GM23248 (cell line): ENCODE results near the gene KIF5A. TPM values are rescaled to one million over a fixed set of nuclear protein-coding genes. Genes with fewer than 3 reads are reported as not detected.

Experiments
- DNase-seq: peaks from one replicate; pipeline ENCODE4 v3.0.0-alpha.2; 2015
- H2AFZ ChIP-seq: fragments of 200-600 bp; sonication (generic); 2 replicates; pipeline ENCODE4 v1.6.1; 2016; ENCODE audit warnings: antibody characterized with exemption
- H3F3A ChIP-seq: fragments of 200-600 bp; sonication (generic); 2 replicates; pipeline ENCODE4 v1.6.1; 2016; ENCODE audit warnings: mild to moderate bottlenecking, antibody characterized with exemption, mixed run types; ENCODE audit not compliant: insufficient read depth
- H3K27ac ChIP-seq: fragments of 200-600 bp; sonication (generic); 2 replicates; pipeline ENCODE4 v1.5.1; 2016; ENCODE audit warnings: mild to moderate bottlenecking
- H3K27me3 ChIP-seq: fragments of 200-600 bp; sonication (generic); replicated peaks from 2 replicates; pipeline ENCODE4 v1.6.1; 2016; ENCODE audit warnings: mild to moderate bottlenecking; ENCODE audit not compliant: insufficient read depth
- H3K36me3 ChIP-seq: fragments of 200-600 bp; sonication (generic); 2 replicates; pipeline ENCODE4 v1.6.1; 2016; ENCODE audit warnings: low read depth, mild to moderate bottlenecking
- H3K4me1 ChIP-seq: fragments of 200-600 bp; sonication (generic); 2 replicates; pipeline ENCODE4 v1.6.1; 2016; ENCODE audit warnings: mild to moderate bottlenecking; ENCODE audit not compliant: insufficient read depth
- H3K4me2 ChIP-seq: fragments of 200-600 bp; sonication (generic); one replicate; pipeline ENCODE4 v1.6.1; 2016; ENCODE audit warnings: mild to moderate bottlenecking; ENCODE audit not compliant: unreplicated experiment
- H3K4me3 ChIP-seq: fragments of 200-600 bp; sonication (generic); 2 replicates; pipeline ENCODE4 v1.5.1; 2016; ENCODE audit warnings: mild to moderate bottlenecking
- H3K79me2 ChIP-seq: fragments of 200-600 bp; sonication (generic); 2 replicates; pipeline ENCODE4 v1.6.1; 2016; ENCODE audit warnings: mild to moderate bottlenecking; ENCODE audit not compliant: insufficient read depth
- H3K9ac ChIP-seq: fragments of 200-600 bp; sonication (generic); 2 replicates; pipeline ENCODE4 v1.6.1; 2016; ENCODE audit warnings: mild to moderate bottlenecking
- H3K9me2 ChIP-seq: fragments of 200-600 bp; sonication (generic); 2 replicates; pipeline ENCODE4 v1.6.1; 2016; ENCODE audit warnings: mixed run types, mild to moderate bottlenecking, moderate library complexity; ENCODE audit not compliant: insufficient read depth
- H3K9me3 ChIP-seq: fragments of 200-600 bp; sonication (generic); one replicate; pipeline ENCODE4 v1.6.1; 2017; ENCODE audit warnings: low read depth
- H4K20me1 ChIP-seq: fragments of 200-600 bp; sonication (generic); 2 replicates; pipeline ENCODE4 v1.6.0; 2016; ENCODE audit not compliant: insufficient read depth
- EZH2 ChIP-seq: fragments of 200-600 bp; sonication (generic); IDR thresholded peaks from 2 replicates; pipeline ENCODE4 v1.6.1; 2018; ENCODE audit warnings: antibody characterized with exemption, mild to moderate bottlenecking; ENCODE audit not compliant: insufficient read depth, poor library complexity, severe bottlenecking
- EZH2phosphoT487 ChIP-seq: fragments of 200-600 bp; sonication (generic); IDR thresholded peaks from 2 replicates; pipeline ENCODE4 v1.6.1; 2018; ENCODE audit warnings: antibody characterized with exemption, moderate library complexity, mild to moderate bottlenecking, low read depth; ENCODE audit not compliant: insufficient read depth
- WGBS, 2 experiments: methylation state at CpG; one replicate each; pipeline ENCODE4 v1.1.6; 2015 to 2017; ENCODE audit warnings: low lambda C conversion rate in 2 of 2, low coverage in 1 of 2; ENCODE audit errors: missing lambda C conversion rate in 2 of 2; 5-methylcytosine and 5-hydroxymethylcytosine counted together
- in situ Hi-C: fragments of 300-500 bp; cut with MboI; formaldehyde crosslinking; loops from 2 replicates; pipeline ENCODE4 v1.15.0; 2020
- polyA plus RNA-seq: library from polyadenylated mRNA; unstranded; fragments of >200 nt; fragmentation: Nextera tagmentation; extraction: Ambion mirVana; gene quantifications from 2 replicates; pipeline ENCODE4 v1.2.1, GENCODE V29; 2016
- total RNA-seq: library from RNA; depleted of rRNA; stranded (reverse); fragments of >200 nt; shearing (Covaris generic); gene quantifications from 2 replicates; pipeline ENCODE4 v1.2.3, GENCODE V29; 2014

KIF5A gene
- total and polyA plus RNA-seq, 2 experiments from 2014 or later: 0.11 to 0.18 TPM

DNA sequence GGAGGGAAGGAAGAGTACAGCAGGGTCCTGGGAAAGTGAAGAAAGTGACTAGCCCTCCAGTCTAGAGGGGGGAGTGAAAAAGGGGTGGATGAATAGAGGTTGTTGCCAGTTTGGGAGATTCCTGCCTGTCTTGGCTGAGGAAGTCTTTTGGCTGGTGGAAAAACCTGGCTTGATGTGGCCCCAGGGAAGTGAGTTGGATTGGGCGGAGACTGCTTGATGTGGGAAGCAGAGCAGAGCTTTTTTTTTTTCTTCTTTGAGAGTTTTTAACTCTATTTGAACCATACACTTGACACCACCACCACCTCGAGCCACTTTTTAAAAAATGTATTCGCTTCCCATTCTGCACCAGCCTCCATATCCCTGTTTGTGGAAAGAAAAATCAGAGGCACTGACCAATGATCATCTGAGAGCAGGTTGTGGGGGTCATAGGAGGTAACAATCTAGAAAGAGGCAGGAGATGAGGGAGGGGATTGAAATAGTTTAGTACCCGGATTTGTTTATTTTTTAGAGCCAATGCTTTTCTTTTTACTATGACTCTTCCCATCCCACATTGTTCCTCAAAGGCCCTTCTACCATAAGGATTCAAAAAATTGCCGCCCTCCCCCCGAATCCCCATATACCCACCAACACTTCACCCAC lies 54.1 kb downstream of the KIF5A start:
- WGBS, 2 experiments: 12 to 14% methylated on average over 6 of the region's 6 CpGs
- Histone ChIP-seq H3K9me3 (no peaks in the 10 kb centered on the region), H3K4me1 (peaks cover 9% of the 10 kb centered on the region), H3K79me2 (no peaks in the 10 kb centered on the region), H3K9me2 (no peaks in the 10 kb centered on the region), H3K27ac (peak overlapping the region; percentile 27), H2AFZ (peak overlapping the region; percentile 92), H3K36me3 (no peaks in the 10 kb centered on the region; the same call in 1 of the 2 replicates), H3K27me3 (no peaks in the 10 kb centered on the region), H3K4me2 (peak overlapping the region; percentile 87), H3F3A (peaks cover 5% of the 10 kb centered on the region; the same call in 1 of the 2 replicates), H3K9ac (peak overlapping the region; percentile 94), H3K4me3 (peak overlapping the region; percentile 88), H4K20me1 (no peaks in the 10 kb centered on the region)
- peak; percentile 84 for DNase-seq
- TF ChIP-seq EZH2phosphoT487 (no peak), EZH2 (no peak)
- in situ Hi-C loops: no loop called here

DNA sequence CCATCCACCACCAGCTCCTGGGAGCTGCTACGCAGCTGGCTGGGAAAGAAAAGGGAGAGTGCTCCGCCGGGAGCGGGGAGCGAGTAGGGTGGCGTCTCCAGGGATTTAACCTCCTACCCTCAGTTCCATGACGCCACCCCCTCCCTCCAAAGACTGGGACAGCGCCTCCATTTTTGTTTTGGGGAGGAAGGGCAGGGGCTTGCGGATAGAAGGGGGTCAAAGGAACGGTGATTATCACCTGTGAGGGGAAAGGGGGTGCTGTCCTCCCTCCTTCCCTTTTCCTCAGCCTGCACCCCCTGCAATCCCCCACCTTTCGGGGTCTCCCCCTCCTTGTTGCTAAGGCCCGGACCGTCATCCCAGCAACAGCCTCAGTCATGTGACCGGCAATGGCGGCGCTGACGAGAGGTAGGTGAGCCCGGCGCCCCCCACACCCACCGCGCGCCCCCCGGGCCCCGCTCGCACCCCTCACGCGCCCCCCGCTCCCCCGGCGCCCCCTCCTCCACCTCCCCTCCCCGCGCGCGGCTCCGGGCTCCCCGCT lies 54.7 kb downstream of the KIF5A start, which contains the start of gene DTX3:
Gene DTX3, plus strand, starts transcription at position 371 of the 538 bp plus-strand sequence. CDS start 1,694 bp downstream, outside the sequence.
- H3K4me2 ChIP-seq: peak within 1 kb of the TSS; percentile 87
- no peaks in the 10 kb centered on the region for H3K9me2 ChIP-seq
- H3K27ac ChIP-seq: peak within 1 kb of the TSS; percentile 27
- H3F3A ChIP-seq: peaks cover 5% of the 10 kb centered on the region; the same call in 1 of the 2 replicates
- H3K9ac ChIP-seq: peak within 1 kb of the TSS; percentile 94
- H3K27me3 ChIP-seq: no peaks in the 10 kb centered on the region
- H3K79me2 ChIP-seq: no peaks in the 10 kb centered on the region
- H3K36me3 ChIP-seq: no peaks in the 10 kb centered on the region; the same call in 1 of the 2 replicates
- H3K4me1 ChIP-seq: peaks cover 9% of the 10 kb centered on the region
- H4K20me1 ChIP-seq: no peaks in the 10 kb centered on the region
- peak within 1 kb of the TSS; percentile 88 for H3K4me3 ChIP-seq
- peak within 1 kb of the TSS; percentile 92 for H2AFZ ChIP-seq
- in situ Hi-C loops: no loop called here
- H3K9me3 ChIP-seq: no peaks in the 10 kb centered on the region
- TF ChIP-seq EZH2: no peak
- TF ChIP-seq EZH2phosphoT487: no peak
- WGBS, 2 experiments: 2 to 6% methylated on average over 11 to 36 of the region's 36 CpGs
- DNase-seq: peak; percentile 74

DNA sequence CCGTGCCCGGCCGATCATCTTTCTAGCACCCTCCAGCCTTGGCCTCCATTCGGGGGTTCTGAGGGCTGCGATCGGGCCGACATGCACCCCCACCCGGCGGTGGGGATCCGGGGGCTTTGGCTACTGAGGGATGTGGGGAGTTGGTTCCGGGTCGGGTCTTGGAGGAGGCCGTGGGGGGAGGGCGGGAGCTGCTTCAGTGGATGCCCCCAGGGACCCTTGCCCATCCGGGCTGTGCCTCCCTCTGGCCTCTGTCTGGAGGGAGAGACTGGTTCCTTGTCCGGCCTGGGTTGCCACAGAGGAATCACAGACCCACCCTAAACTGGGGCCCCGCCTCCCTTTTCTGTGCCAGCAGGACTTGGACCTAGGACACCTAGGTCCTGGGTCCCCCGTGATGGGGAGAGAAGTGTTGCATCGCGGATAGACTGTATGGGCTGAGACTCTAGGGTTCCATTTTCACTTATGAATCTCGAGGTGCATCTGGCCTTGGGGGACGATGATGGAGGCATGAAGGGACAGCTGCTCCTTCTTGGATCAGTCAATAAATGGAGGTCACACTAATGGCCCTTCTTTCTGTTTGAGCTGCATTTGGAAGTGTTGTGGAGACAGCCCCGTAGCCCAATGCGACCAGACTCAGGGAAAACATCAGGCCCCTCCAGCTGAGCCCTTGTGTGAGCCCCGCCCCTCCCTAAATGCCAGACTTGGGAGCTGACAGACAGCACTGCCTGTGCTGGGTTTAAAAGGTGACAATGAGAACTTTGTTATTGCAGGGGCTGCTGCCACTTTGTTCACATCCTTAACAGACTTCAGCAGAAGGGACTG lies 55.4 kb downstream of the KIF5A start:
- Histone ChIP-seq H3K4me1 (peaks cover 10% of the 10 kb centered on the region), H3K79me2 (no peaks in the 10 kb centered on the region), H3K36me3 (no peaks in the 10 kb centered on the region), H3K4me3 (peak overlapping the region; percentile 88), H2AFZ (peak overlapping the region; percentile 92), H4K20me1 (no peaks in the 10 kb centered on the region), H3K9me2 (no peaks in the 10 kb centered on the region), H3K4me2 (peak overlapping the region; percentile 85), H3K9me3 (no peaks in the 10 kb centered on the region), H3K27ac (peak overlapping the region; percentile 27; the same call in 1 of the 2 replicates), H3K27me3 (no peaks in the 10 kb centered on the region), H3K9ac (peak overlapping the region; percentile 94), H3F3A (peaks cover 5% of the 10 kb centered on the region; the same call in 1 of the 2 replicates)
- WGBS, 2 experiments: 3 to 4% methylated on average over 24 to 25 of the region's 25 CpGs
- TF ChIP-seq EZH2 (no peak), EZH2phosphoT487 (no peak)
- in situ Hi-C loops: no loop called here
- peak; percentile 64 for DNase-seq

DNA sequence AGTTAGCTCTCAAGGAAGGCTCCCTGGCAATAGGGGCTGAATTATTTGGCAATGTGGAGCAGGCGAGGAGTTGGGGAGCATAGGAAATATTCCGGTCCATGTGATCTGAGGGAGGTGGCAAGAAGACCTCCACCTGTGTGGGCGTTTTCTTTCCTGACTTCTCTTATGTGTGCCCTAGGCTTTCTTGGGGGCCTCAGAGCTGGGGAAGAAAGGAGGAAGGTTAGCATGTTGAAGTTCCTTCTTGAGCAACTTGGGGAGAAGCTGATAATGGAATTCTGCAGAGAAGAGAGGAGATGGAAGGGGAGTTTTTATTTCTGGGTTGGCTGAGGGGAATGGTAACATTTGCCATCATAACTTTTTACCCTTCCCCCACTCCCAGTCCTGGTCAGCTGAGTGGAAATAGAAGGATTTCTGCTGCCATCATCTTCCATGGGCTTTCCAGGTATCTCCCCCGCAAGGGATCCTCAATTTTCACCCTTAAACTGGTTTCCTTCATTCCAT lies 56.0 kb downstream of the KIF5A start:
- in situ Hi-C loops: no loop called here
- peak overlapping the region; percentile 92; the same call in 1 of the 2 replicates for H2AFZ ChIP-seq

More for the DNA sequence above, 56.0 kb downstream of the KIF5A start:
- Histone ChIP-seq H3K79me2 (no peaks in the 10 kb centered on the region), H3K9ac (no peak overlapping the region), H3K27ac (no peak overlapping the region), H3K9me2 (no peaks in the 10 kb centered on the region), H3K9me3 (no peaks in the 10 kb centered on the region), H3K4me3 (0 out of 2 replicates have a peak overlapping the region, but pooled peaks have one; percentile 88), H3K36me3 (no peaks in the 10 kb centered on the region), H3K4me1 (peaks cover 17% of the 10 kb centered on the region), H3K4me2 (peak overlapping the region; percentile 85), H4K20me1 (no peaks in the 10 kb centered on the region), H3K27me3 (no peaks in the 10 kb centered on the region), H3F3A (peaks cover 5% of the 10 kb centered on the region; the same call in 1 of the 2 replicates)
- no peak for TF ChIP-seq EZH2
- no peak for TF ChIP-seq EZH2phosphoT487
- no peak for DNase-seq
- 72 to 73% methylated on average over 4 of the region's 4 CpGs for WGBS, 2 experiments
